GM12874 (cell line): ENCODE data around the gene ATXN7.
A peak's percentile ranks its signal among the peaks of the same experiment; 100 is the strongest.

Source experiments
- TF ChIP-seq, protein P1 (sequence below): IDR thresholded peaks from 2 replicates; pipeline ENCODE4 v1.5.1; 2011; ENCODE audit warnings: low read depth, mild to moderate bottlenecking, control low read depth, low read length, moderate library complexity; ENCODE audit not compliant: insufficient read depth

Gene ATXN7

DNA sequence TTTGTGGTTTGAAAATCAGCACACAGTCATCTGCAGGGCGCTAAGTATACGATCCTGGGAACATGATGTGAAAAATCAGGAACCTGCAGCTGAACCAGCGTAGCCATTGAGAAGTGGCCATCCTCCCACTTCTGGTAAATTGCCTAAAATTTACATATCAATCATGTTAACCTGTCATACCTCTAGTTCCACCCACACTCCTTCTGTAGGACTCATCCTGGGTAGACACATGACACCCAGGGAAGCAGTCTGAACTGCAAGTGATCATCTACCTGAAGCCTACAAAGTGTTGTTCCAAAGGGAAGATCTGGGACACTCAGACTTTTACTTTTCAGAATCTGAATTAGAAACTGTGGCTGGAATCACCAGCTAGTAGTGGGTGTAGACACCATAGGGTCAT, 165.1 kb downstream of the ATXN7 start:
- TF ChIP-seq, protein P1, sequence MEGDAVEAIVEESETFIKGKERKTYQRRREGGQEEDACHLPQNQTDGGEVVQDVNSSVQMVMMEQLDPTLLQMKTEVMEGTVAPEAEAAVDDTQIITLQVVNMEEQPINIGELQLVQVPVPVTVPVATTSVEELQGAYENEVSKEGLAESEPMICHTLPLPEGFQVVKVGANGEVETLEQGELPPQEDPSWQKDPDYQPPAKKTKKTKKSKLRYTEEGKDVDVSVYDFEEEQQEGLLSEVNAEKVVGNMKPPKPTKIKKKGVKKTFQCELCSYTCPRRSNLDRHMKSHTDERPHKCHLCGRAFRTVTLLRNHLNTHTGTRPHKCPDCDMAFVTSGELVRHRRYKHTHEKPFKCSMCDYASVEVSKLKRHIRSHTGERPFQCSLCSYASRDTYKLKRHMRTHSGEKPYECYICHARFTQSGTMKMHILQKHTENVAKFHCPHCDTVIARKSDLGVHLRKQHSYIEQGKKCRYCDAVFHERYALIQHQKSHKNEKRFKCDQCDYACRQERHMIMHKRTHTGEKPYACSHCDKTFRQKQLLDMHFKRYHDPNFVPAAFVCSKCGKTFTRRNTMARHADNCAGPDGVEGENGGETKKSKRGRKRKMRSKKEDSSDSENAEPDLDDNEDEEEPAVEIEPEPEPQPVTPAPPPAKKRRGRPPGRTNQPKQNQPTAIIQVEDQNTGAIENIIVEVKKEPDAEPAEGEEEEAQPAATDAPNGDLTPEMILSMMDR, result no peak

DNA sequence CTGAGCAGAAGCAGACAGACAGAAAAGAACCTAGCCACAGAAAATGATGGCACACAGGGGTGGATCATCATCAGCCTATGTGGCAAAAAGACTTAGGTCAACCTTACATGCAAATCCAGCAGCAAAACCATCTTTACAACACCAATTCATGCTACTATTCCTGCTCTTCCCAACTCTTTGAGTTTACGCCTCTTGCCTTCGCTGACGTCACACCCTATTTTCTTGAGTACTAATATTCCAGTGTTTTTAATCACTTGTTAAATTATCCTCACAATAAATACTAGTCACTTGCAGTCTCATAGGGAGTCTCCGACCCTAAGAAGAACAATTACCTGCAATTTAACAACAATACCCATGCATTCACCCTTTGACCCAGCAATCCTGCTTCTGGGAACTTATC, 165.6 kb downstream of the ATXN7 start:
- TF ChIP-seq, protein P1, result no peak

DNA sequence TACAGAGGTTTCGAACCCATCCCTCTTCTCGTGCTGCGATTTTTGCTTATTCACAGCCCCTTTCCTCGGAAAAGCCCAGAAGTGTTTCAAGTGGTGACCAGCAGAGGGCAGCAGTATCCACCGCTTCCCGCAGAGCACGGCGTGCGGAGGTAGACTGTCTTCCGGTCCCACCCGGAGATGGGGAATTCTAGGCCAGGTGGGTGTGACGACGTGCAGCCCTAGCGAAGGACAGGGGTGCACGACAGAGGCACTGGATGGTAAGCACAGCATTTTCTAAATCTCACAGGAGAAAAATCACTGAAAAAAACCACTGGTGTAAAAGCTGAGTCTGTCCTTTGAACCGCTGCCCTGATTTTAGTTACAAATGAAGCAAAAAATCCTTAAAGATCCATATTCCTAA, 167.1 kb downstream of the ATXN7 start:
- TF ChIP-seq, protein P1, result peak; percentile 77

DNA sequence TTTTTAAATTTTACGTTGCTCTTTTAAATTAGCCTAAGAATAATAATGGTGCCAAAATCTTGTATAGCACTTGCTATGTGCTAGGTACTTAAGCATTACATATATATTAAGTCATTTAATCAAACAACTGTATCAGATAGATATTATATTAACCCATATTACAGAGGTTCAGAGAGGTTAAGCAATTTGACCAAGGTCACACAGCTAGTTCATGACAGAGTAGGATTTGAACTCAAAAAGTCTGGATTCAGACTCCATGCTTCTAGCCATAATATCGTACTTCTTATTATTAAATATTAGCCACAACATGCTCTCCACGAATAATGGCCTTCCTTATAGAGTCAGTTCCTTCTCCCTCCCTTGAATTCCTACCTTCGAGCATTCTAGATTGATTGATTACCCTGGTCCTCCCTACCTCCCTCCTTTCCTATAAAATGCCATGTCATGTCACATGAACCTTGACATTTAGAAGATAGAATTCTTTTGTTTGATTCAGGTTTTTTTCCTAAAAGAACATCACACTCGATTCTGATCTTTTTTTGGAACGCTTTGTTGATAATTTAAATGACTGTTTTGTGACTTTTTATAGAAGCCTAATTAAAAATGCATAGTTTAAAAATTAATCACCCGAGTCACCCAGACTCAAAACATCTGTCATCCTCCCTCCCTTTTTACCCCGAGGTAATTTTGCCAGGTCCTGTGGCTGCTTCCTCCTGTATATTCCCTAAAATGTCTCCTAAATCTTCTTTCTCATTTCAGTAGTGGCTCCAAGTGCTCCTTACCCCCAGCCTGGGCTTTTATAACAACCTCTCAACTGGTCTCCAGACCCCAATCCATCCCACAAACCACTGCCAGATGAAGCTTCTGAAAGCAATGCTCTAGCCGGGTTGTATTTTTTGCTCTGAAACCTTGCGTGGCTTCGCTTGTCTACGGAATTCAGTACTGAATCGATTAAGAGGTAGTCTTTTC, 168.2 kb downstream of the ATXN7 start:
- TF ChIP-seq, protein P1, result no peak

DNA sequence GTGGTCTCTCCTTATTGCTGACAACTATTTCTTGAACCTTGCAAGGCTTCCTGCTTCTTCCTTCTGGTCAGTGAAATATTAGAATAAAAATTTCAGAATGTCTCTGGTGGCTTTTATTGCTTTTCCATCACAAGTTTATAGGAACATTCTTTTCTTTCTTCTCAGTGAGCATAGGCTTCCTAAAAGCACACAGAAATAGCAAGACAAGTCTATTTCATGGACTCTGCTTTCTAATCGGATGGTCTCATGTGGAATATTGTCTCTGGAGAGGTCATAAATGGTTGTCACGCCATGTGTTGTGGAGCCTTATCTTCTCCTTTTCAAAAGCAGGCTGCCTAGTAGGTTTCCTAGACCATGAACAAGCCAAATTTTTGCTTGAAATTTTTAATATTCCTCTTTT, 169.4 kb downstream of the ATXN7 start:
- TF ChIP-seq, protein P1, result no peak

DNA sequence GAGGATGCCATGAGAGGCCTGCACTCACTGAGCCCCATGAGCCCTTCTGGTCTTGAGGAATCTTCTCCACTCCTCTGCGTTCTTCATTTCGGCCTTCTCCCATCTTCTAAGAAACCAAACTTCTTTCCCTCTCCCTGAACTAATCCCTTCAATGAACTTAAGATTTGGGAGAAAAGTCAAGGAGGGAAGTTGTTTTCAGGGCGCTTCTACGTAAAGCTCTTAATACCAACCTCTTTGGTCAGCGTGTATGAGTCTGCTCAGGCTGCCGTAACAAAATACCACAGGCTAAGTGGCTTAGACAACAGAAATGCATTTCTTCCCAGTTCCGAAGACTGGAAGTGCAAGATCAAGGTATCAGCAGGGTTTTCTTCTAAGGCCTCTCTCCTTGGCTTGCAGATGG, 173.4 kb downstream of the ATXN7 start:
- TF ChIP-seq, protein P1, result no peak

DNA sequence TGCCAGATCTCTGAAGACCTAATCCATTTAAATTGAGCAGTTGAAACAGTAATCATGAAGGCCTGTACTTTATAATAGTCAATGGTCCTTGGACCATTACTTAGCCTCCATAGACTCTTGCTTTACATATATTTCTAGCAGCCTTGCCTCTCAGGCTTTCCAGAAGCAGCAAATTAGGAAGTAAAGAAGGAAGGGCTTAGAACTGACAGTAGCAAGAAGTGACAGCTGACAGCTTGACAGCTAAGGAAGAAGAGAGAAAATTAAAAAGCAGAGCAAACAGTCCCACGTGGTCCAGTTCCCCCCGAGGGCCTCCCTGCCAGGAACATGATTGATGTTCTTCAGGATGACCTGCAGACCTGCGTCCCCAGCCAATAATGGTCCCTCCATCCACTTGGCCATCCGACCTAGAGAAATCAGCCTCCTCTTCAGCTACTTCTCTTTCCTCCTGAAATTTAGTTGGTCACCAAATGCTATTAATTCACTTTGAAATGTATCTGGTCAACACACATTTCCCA, 174.6 kb downstream of the ATXN7 start:
- TF ChIP-seq, protein P1, result no peak
